ENCODE data around the gene FOXK1. TPM values are rescaled to one million over a fixed set of nuclear protein-coding genes. Genes with fewer than 3 reads are reported as not detected.
A peak's percentile ranks its signal among the peaks of the same experiment; 100 is the strongest.
"Not testable (repeated sequence)": the region's sequence is repeated elsewhere in the genome, so short reads cannot be mapped to it uniquely, and the experiment has no call there.

FOXK1 gene
- polyA plus RNA-seq, 3 donors = 0.33 to 16.8 (median 0.76) TPM

DNA sequence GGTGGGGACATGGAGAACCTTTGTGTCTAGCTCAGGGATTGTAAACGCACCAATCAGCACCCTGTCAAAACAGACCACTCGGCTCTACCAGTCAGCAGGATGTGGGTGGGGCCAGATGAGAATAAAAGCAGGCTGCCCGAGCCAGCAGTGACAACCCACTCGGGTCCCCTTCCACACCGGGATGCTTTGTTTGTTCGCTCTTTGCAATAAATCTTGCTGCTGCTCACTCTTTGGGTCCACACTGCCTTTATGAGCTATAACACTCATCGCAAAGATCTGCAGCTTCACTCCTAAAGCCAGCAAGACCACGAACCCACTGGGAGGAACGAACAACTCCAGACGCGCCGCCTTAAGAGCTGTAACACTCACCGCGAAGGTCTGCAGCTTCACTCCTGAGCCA lies 112.1 kb downstream of the FOXK1 start:
- H3K4me2 ChIP-seq (replicated peaks; ENCODE audit: extremely low read depth, low read length, poor library complexity, severe bottlenecking) = not testable (repeated sequence)

GRCh38 chr7:4794591-4795350 lies 112.7 kb downstream of the FOXK1 start:
- H3K9me3 Mint-ChIP-seq = peaks cover 0 to 8% (median 2%) of the 10 kb centered on the region in 7 donors
- Histone ChIP-seq H2AFZ (ENCODE audit: insufficient read depth, low read depth, low read length, poor library complexity, severe bottlenecking) (no peak overlapping the region), H4K20me1 (ENCODE audit: insufficient read depth, low read length) (peaks cover 13% of the 10 kb centered on the region), H3K9me3 (replicated peaks in 1 of 2; ENCODE audit: control insufficient read depth in 1 of 2, insufficient read depth in 1 of 2, low read length in 2 of 2) (no peaks in the 10 kb centered on the region), H3K27me3 (ENCODE audit: control insufficient read depth in 2 of 2, insufficient read depth in 2 of 2, low read length in 2 of 2) (no peaks in the 10 kb centered on the region), H3K27ac (ENCODE audit: low read depth in 1 of 2, low read length in 2 of 2) (no peak overlapping the region), H3K79me2 (ENCODE audit: insufficient read depth, low read length) (no peaks in the 10 kb centered on the region), H3K36me3 (replicated peaks in 1 of 2; ENCODE audit: control insufficient read depth in 1 of 2, insufficient read depth in 2 of 2, low read length in 2 of 2) (peaks cover 20 to 21% of the 10 kb centered on the region in 2 donors), H3K4me1 (ENCODE audit: control insufficient read depth in 1 of 2, insufficient read depth in 2 of 2, low read length in 2 of 2) (peaks cover 12 to 17% of the 10 kb centered on the region in 2 donors), H3K4me2 (replicated peaks; ENCODE audit: extremely low read depth, low read length, poor library complexity, severe bottlenecking) (no peak overlapping the region), H3K9ac (ENCODE audit: insufficient read depth, low read length, poor library complexity, severe bottlenecking) (no peak overlapping the region), H3K4me3 (replicated peaks in 1 of 3; ENCODE audit: low read depth in 2 of 3, low read length in 3 of 3) (no peak overlapping the region)
- peaks cover 19 to 20% of the 10 kb centered on the region in 2 donors for H3K36me3 Mint-ChIP-seq
- WGBS (ENCODE audit: insufficient coverage) = 89% methylated on average over 17 of the region's 24 CpGs
- no peak for TF ChIP-seq CTCF (IDR thresholded peaks at IDR 0.05)
- H3K27ac Mint-ChIP-seq = peak overlapping the region in 1 of 7 donors; percentile 48
- peaks cover 8% of the 10 kb centered on the region for H3K4me1 Mint-ChIP-seq
- peaks cover 0 to 3% (median 0%) of the 10 kb centered on the region in 3 donors for H3K27me3 Mint-ChIP-seq (ENCODE audit: low read depth in 3 of 3)
- no peak overlapping the region for H3K4me3 Mint-ChIP-seq
- no peak for DNase-seq
- intact Hi-C loops (cut with micrococcal nuclease) = no loop called here

More for the DNA sequence above, 112.1 kb downstream of the FOXK1 start:
- H3K4me1 ChIP-seq (ENCODE audit: control insufficient read depth in 1 of 2, insufficient read depth in 2 of 2, low read length in 2 of 2) = peaks cover 12 to 17% of the 10 kb centered on the region in 2 donors
- H3K4me3 Mint-ChIP-seq; intact Hi-C loops (cut with micrococcal nuclease); H3K27me3 ChIP-seq (ENCODE audit: control insufficient read depth in 2 of 2, insufficient read depth in 2 of 2, low read length in 2 of 2); H3K4me3 ChIP-seq (replicated peaks in 1 of 3; ENCODE audit: low read depth in 2 of 3, low read length in 3 of 3); H3K9ac ChIP-seq (ENCODE audit: insufficient read depth, low read length, poor library complexity, severe bottlenecking); H3K27ac ChIP-seq (ENCODE audit: low read depth in 1 of 2, low read length in 2 of 2); DNase-seq; H3K9me3 ChIP-seq (replicated peaks in 1 of 2; ENCODE audit: control insufficient read depth in 1 of 2, insufficient read depth in 1 of 2, low read length in 2 of 2); H3K79me2 ChIP-seq (ENCODE audit: insufficient read depth, low read length); H3K4me1 Mint-ChIP-seq; H3K27me3 Mint-ChIP-seq (ENCODE audit: low read depth in 3 of 3); H3K9me3 Mint-ChIP-seq; H2AFZ ChIP-seq (ENCODE audit: insufficient read depth, low read depth, low read length, poor library complexity, severe bottlenecking): not testable (repeated sequence)
- peaks cover 13% of the 10 kb centered on the region for H4K20me1 ChIP-seq (ENCODE audit: insufficient read depth, low read length)
- peak overlapping the region in 2 of 7 donors; percentile 11 to 48 for H3K27ac Mint-ChIP-seq
- peaks cover 20 to 24% of the 10 kb centered on the region in 2 donors for H3K36me3 Mint-ChIP-seq
- H3K36me3 ChIP-seq (replicated peaks in 1 of 2; ENCODE audit: control insufficient read depth in 1 of 2, insufficient read depth in 2 of 2, low read length in 2 of 2) = peaks cover 26 to 27% of the 10 kb centered on the region in 2 donors
- 89% methylated on average over 5 of the region's 14 CpGs for WGBS (ENCODE audit: insufficient coverage)
